ENCODE data around the gene SPTB.

GRCh38 chr14:64702493-64703394 lies 177.0 kb downstream of the SPTB start:
- TF ChIP-seq POLR2A (IDR thresholded peaks at IDR 0.05): no peak
- TF ChIP-seq, protein P1, sequence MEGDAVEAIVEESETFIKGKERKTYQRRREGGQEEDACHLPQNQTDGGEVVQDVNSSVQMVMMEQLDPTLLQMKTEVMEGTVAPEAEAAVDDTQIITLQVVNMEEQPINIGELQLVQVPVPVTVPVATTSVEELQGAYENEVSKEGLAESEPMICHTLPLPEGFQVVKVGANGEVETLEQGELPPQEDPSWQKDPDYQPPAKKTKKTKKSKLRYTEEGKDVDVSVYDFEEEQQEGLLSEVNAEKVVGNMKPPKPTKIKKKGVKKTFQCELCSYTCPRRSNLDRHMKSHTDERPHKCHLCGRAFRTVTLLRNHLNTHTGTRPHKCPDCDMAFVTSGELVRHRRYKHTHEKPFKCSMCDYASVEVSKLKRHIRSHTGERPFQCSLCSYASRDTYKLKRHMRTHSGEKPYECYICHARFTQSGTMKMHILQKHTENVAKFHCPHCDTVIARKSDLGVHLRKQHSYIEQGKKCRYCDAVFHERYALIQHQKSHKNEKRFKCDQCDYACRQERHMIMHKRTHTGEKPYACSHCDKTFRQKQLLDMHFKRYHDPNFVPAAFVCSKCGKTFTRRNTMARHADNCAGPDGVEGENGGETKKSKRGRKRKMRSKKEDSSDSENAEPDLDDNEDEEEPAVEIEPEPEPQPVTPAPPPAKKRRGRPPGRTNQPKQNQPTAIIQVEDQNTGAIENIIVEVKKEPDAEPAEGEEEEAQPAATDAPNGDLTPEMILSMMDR (IDR thresholded peaks at IDR 0.05): no peak
- peak in 1 of 2 donors; percentile 45 for TF ChIP-seq POLR2AphosphoS5 (IDR thresholded peaks at IDR 0.05; ENCODE audit: insufficient read depth in 1 of 2, low read depth in 1 of 2)
